ENCODE results near the gene THAP6. TPM values are rescaled to one million over a fixed set of nuclear protein-coding genes. Genes with fewer than 3 reads are reported as not detected.
"Not testable (repeated sequence)": the region's sequence is repeated elsewhere in the genome, so short reads cannot be mapped to it uniquely, and the experiment has no call there.

Gene THAP6
- total and polyA plus RNA-seq, 3 donors from 2014 or later, result 30.2 to 44.0 (median 35.1) TPM

DNA sequence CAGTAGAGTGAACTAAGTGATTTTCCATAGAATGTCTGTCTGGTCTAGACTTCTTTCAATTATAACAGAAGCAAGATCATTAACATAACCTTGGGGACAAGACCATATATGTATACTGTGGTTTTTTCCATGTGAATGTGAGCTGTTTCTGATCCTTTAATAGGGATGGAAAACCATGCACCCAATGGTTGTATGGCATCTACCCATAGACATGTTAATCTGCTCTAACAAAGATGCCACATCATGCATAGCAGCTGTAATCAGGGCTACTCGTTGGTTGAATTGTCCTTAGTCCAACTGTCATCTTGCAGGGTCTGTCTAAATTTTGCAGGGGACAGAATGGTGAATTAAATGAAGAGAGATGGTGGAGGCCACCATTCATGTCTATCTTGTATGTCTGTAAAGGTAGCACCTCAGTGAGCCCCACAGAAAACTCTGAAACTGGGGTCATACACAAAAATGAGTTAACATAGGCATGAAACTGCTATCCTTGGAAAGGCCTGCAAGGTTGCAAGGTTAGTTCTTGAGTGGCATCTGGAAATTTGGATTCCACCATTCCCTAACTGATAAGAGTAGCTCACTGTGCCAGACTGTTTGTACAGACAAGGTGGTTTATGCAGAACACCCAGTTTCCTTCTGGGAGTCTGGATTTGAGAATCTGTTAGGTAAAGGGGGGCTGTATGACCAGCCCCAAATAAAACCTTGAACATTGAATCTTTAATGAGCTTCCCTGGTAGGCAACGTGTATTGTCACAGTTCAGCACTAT is 16.5 kb downstream of the THAP6 start:
- no peak overlapping the region for H3K27ac ChIP-seq
- H3K9me3 ChIP-seq, result no peaks in the 10 kb centered on the region
- no peaks in the 10 kb centered on the region for H3K4me1 ChIP-seq
- no peak for TF ChIP-seq POLR2A (IDR thresholded peaks at IDR 0.05)
- TF ChIP-seq, protein P1, sequence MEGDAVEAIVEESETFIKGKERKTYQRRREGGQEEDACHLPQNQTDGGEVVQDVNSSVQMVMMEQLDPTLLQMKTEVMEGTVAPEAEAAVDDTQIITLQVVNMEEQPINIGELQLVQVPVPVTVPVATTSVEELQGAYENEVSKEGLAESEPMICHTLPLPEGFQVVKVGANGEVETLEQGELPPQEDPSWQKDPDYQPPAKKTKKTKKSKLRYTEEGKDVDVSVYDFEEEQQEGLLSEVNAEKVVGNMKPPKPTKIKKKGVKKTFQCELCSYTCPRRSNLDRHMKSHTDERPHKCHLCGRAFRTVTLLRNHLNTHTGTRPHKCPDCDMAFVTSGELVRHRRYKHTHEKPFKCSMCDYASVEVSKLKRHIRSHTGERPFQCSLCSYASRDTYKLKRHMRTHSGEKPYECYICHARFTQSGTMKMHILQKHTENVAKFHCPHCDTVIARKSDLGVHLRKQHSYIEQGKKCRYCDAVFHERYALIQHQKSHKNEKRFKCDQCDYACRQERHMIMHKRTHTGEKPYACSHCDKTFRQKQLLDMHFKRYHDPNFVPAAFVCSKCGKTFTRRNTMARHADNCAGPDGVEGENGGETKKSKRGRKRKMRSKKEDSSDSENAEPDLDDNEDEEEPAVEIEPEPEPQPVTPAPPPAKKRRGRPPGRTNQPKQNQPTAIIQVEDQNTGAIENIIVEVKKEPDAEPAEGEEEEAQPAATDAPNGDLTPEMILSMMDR (IDR thresholded peaks at IDR 0.05), result no peak
- WGBS, 2 donors, result 89 to 92% methylated on average over 2 of the region's 2 CpGs
- DNase-seq, result no peak
- no peaks in the 10 kb centered on the region for H3K36me3 ChIP-seq (ENCODE audit: low read depth, missing control alignments)
- no peak overlapping the region for H3K4me3 ChIP-seq
- intact Hi-C loops (cut with DNase I; ENCODE audit: low total_unique reads), result no loop called here
- H3K27me3 ChIP-seq, result no peaks in the 10 kb centered on the region

DNA sequence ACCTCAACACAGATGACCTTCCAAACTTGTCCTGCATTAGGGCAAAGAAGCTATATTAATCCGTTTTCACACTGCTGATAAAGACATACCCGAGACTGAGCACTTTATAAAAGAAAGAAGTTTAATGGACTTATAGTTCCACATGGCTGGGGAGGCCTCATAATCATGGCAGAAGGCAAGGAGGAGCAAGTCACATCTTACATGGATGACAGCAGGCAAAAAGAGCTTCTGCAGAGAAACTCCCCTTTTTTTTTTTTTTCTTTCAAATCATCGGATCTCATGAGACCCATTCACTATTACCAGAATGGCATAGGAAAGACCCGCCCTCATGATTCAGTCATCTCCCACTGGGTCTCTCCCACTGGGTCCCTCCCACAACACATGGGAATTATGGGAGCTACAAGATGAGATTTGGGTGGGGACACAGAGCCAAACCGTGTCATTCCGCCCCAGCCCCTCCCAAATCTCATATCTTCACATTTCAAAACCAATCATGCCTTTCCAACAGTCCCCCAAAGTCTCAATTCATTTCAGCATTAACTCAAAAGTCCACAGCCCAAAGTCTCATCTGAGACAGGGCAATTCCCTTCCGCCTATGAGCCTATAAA is 17.4 kb downstream of the THAP6 start:
- H3K9me3 ChIP-seq; H3K4me3 ChIP-seq; H3K27me3 ChIP-seq; DNase-seq; H3K36me3 ChIP-seq (ENCODE audit: low read depth, missing control alignments); H3K4me1 ChIP-seq; intact Hi-C loops (cut with DNase I; ENCODE audit: low total_unique reads); H3K27ac ChIP-seq: not testable (repeated sequence)
- 96 to 97% methylated on average over 7 of the region's 7 CpGs for WGBS, 2 donors

DNA sequence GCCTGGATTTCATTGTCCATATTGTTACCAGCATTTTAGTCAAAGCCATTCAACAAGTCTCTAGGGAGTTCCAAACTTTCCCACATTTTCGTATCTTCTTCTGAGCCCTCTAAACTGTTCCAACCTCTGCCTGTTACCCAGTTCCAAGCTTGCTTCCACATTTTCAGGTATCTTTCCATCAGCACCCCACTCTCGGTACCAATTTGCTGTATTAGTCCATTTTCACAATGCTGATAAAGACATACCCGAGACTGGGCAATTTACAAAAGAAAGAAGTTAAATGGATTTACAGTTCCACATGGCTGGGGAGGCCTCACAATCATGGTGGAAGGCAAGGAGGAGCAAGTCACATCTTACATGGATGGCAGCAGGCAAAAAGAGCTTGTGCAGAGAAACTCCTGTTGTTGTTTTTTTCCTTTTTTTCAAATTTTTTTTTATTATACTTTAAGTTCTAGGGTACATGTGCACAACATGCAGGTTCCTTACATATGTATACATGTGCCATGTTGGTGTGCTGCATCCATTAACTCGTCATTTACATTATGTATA is 19.1 kb downstream of the THAP6 start:
- H3K4me3 ChIP-seq; H3K27ac ChIP-seq; DNase-seq; H3K4me1 ChIP-seq; intact Hi-C loops (cut with DNase I; ENCODE audit: low total_unique reads); H3K9me3 ChIP-seq; H3K27me3 ChIP-seq; H3K36me3 ChIP-seq (ENCODE audit: low read depth, missing control alignments): not testable (repeated sequence)
- 90 to 98% methylated on average over 4 of the region's 4 CpGs for whole genome bisulfite sequencing, 2 donors

DNA sequence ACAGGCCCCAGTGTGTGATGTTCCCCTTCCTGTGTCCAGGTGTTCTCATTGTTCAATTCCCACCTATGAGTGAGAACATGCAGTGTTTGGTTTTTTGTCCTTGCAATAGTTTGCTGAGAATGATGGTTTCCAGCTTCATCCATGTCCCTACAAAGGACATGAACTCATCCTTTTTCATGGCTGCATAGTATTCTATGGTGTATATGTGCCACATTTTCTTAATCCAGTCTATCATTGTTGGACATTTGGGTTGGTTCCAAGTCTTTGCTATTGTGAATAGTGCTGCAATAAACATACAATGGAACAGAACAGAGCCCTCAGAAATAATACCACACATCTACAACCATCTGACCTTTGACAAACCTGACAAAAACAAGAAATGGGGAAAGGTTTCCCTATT is 19.7 kb downstream of the THAP6 start:
- DNase-seq; H3K4me1 ChIP-seq; H3K36me3 ChIP-seq (ENCODE audit: low read depth, missing control alignments); H3K9me3 ChIP-seq; H3K4me3 ChIP-seq; H3K27ac ChIP-seq; H3K27me3 ChIP-seq; intact Hi-C loops (cut with DNase I; ENCODE audit: low total_unique reads): not testable (repeated sequence)

DNA sequence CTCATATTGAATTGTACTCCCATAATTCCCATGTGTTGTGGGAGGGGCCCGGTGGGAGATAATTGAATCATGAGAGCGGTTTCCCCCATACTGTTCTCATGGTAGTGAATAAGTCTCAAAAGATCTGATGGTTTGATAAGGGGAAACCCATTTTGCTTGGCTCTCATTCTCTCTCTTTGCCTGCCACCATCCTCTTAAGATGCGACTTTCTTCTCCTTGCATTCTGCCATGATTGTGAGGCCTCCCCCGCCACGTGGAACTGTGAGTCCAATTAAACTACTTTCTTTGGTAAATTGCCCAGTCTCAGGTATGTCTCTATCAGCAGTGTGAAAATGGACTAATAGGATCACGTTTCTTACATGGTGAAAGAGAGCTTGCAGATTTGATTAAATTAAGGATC is 23.0 kb downstream of the THAP6 start:
- H3K27me3 ChIP-seq; H3K27ac ChIP-seq; H3K36me3 ChIP-seq (ENCODE audit: low read depth, missing control alignments); H3K4me1 ChIP-seq; H3K4me3 ChIP-seq; intact Hi-C loops (cut with DNase I; ENCODE audit: low total_unique reads); H3K9me3 ChIP-seq; DNase-seq: not testable (repeated sequence)
- 75 to 88% methylated on average over 6 of the region's 6 CpGs for WGBS, 2 donors

DNA sequence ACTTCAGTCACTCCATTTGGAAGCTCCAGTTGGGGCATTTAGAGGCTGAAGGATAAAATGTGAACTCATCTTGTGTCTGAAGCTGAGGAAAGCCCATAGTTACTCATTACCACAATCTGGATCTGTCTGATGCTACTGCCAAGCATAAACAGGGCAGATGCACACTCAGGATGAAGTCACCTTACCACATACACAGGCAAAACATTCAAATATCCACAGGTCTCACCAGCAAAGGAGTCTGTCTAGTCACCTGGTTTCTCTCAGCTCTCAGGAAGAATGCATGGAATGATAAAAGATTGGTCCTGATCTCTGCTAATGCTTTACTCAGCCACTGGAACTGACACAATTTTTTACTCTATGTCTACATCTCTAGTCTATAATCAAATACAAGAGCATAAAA is 28.6 kb downstream of the THAP6 start:
- Histone ChIP-seq H3K4me1 (no peaks in the 10 kb centered on the region), H3K4me3 (no peak overlapping the region), H3K9me3 (no peaks in the 10 kb centered on the region), H3K27me3 (no peaks in the 10 kb centered on the region), H3K27ac (no peak overlapping the region), H3K36me3 (ENCODE audit: low read depth, missing control alignments) (no peaks in the 10 kb centered on the region)
- no peak for TF ChIP-seq POLR2A (IDR thresholded peaks at IDR 0.05)
- TF ChIP-seq, protein P1 (IDR thresholded peaks at IDR 0.05), result no peak
- intact Hi-C loops (cut with DNase I; ENCODE audit: low total_unique reads), result no loop called here
- DNase-seq, result no peak

DNA sequence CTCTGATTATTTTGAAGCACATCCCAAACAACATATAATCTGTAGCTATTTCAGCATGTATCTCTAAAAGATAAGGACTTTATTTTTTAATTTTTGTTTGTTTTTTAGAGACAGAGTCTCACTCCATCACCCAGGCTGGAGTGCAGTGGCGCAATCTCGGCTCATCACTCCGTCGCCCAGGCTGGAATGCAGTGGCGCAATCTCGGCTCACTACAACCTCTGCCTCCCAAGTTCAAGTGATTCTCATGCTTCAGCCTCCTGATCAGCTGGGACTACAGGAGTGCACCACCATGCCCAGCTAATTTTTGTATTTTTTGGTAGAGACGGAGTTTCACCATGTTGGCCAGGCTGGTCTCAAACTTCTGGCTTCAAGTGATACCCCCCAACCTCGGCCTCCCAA is 29.9 kb downstream of the THAP6 start:
- intact Hi-C loops (cut with DNase I; ENCODE audit: low total_unique reads); H3K27me3 ChIP-seq: not testable (repeated sequence)
- WGBS, 2 donors, result 89 to 95% methylated on average over 8 of the region's 8 CpGs

More for the DNA sequence above, 29.9 kb downstream of the THAP6 start:
- not testable (repeated sequence) for H3K4me3 ChIP-seq; DNase-seq; H3K27ac ChIP-seq; H3K4me1 ChIP-seq; H3K9me3 ChIP-seq; H3K36me3 ChIP-seq (ENCODE audit: low read depth, missing control alignments)
